Measurements from ENCODE around the gene SOAT1.
A peak's percentile ranks its signal among the peaks of the same experiment; 100 is the strongest.

DNA sequence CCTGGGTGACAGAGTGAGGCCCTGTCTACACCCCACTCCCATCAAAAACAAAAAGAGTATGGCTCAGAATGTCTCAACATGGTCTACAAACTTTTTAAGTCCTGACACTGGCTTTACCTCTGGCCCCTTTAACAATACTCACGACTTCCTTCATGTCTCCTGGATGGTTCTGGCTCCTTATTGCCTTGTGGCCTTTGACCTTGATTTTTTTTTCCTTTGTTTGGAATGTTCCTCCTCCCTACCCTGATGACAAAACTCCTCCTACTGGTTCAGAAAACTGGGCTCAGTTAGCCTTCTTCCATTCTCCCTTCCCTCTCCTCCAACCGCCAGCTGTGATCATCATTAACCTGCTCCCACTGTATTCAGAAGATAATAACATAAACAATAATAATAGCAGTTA is 4.6 kb upstream of the SOAT1 start:
- TF ChIP-seq, protein P1, sequence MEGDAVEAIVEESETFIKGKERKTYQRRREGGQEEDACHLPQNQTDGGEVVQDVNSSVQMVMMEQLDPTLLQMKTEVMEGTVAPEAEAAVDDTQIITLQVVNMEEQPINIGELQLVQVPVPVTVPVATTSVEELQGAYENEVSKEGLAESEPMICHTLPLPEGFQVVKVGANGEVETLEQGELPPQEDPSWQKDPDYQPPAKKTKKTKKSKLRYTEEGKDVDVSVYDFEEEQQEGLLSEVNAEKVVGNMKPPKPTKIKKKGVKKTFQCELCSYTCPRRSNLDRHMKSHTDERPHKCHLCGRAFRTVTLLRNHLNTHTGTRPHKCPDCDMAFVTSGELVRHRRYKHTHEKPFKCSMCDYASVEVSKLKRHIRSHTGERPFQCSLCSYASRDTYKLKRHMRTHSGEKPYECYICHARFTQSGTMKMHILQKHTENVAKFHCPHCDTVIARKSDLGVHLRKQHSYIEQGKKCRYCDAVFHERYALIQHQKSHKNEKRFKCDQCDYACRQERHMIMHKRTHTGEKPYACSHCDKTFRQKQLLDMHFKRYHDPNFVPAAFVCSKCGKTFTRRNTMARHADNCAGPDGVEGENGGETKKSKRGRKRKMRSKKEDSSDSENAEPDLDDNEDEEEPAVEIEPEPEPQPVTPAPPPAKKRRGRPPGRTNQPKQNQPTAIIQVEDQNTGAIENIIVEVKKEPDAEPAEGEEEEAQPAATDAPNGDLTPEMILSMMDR (IDR thresholded peaks at IDR 0.05) = peak in 2 of 6 experiments; percentile 13 to 15
- no peak for TF ChIP-seq POLR2A (IDR thresholded peaks at IDR 0.05)
